NCI-H1930 (cell line): ENCODE data around the gene MGRN1.

Experiments
- DNase-seq, 2 experiments: peaks; one replicate each; lab custom pipeline; 2025; lab: John Stamatoyannopoulos, UW

The MGRN1 gene

GRCh38 chr16:4604401-4604800, 20.2 kb upstream of the MGRN1 start:
- DNase-seq: no peak

- no peak for DNase-seq
These were observed 18.3 kb upstream of the MGRN1 start for GRCh38 chr16:4606354-4606753.

- DNase-seq: no peak
These were observed 16.6 kb upstream of the MGRN1 start for GRCh38 chr16:4607841-4608703.

GRCh38 chr16:4608704-4608980, 16.0 kb upstream of the MGRN1 start:
- DNase-seq: no peak

- no peak for DNase-seq
These were observed 15.2 kb upstream of the MGRN1 start for GRCh38 chr16:4609200-4610010.

- DNase-seq: no peak
These were observed 14.3 kb upstream of the MGRN1 start for GRCh38 chr16:4610011-4611005.

- DNase-seq: no peak
These were observed 13.1 kb upstream of the MGRN1 start for GRCh38 chr16:4611337-4612021.

GRCh38 chr16:4612474-4612931, 12.1 kb upstream of the MGRN1 start:
- DNase-seq: no peak

GRCh38 chr16:4612977-4613635, 11.5 kb upstream of the MGRN1 start:
- DNase-seq: no peak

- no peak for DNase-seq
These were observed 10.7 kb upstream of the MGRN1 start for GRCh38 chr16:4613636-4614570.

- DNase-seq: peak; percentile 86 to 95
These were observed 9.8 kb upstream of the MGRN1 start, which contains the start of gene UBALD1 for GRCh38 chr16:4614571-4615383. Gene UBALD1, minus strand, starts transcription at chr16:4614888. Its CDS starts 91 bp downstream, at chr16:4614797.

GRCh38 chr16:4615384-4616046, 9.1 kb upstream of the MGRN1 start:
- no peak for DNase-seq

- peak; percentile 100 for DNase-seq
These were observed 8.4 kb upstream of the MGRN1 start for GRCh38 chr16:4616047-4616811.

- no peak for DNase-seq
These were observed 6.7 kb upstream of the MGRN1 start for GRCh38 chr16:4617880-4618279.

GRCh38 chr16:4618645-4619418, 5.8 kb upstream of the MGRN1 start:
- DNase-seq: no peak

- no peak for DNase-seq
These were observed 1.0 kb upstream of the MGRN1 start for GRCh38 chr16:4623593-4623992.
